Type B pancreatic cell (in vitro differentiated cells): ENCODE measurements around the gene TTC9C. TPM values are rescaled to one million over a fixed set of nuclear protein-coding genes. Genes with fewer than 3 reads are reported as not detected.

ENCODE experiments used
- DNase-seq: peaks from one replicate; pipeline ENCODE4 v3.0.0; 2021; ENCODE audit warnings: mixed read lengths; ENCODE audit not compliant: unreplicated experiment; ENCODE audit errors: extremely low spot score
- H3K27ac Mint-ChIP-seq: 2 replicates; pipeline ENCODE4 v1.8.0; 2021; ENCODE audit warnings: mild to moderate bottlenecking, mixed read lengths
- H3K27me3 Mint-ChIP-seq: 2 replicates; pipeline ENCODE4 v1.8.0; 2021; ENCODE audit warnings: mixed read lengths
- H3K36me3 Mint-ChIP-seq: 2 replicates; pipeline ENCODE4 v1.8.0; 2021; ENCODE audit warnings: mixed read lengths
- H3K4me1 Mint-ChIP-seq: one replicate; pipeline ENCODE4 v1.8.0; 2021; ENCODE audit warnings: mixed read lengths; ENCODE audit not compliant: unreplicated experiment
- H3K4me3 Mint-ChIP-seq: 2 replicates; pipeline ENCODE4 v1.8.0; 2021; ENCODE audit warnings: mild to moderate bottlenecking, mixed read lengths
- H3K9me3 Mint-ChIP-seq: 2 replicates; pipeline ENCODE4 v1.8.0; 2021; ENCODE audit warnings: mixed read lengths
- CTCF ChIP-seq: fragments of 200-600 bp; sonication (generic); conservative IDR thresholded peaks from 2 replicates; pipeline ENCODE4 v1.5.0; 2021; ENCODE audit warnings: antibody characterized with exemption, mild to moderate bottlenecking
- total RNA-seq: library from RNA; stranded (reverse); gene quantifications from 2 replicates; pipeline ENCODE4 v1.2.1, GENCODE V29; 2021; ENCODE audit warnings: low replicate concordance

The TTC9C gene
- total RNA-seq, 1 donor from 2014 or later = 39.0 TPM

GRCh38 chr11:62787005-62787759 is 58.9 kb downstream of the TTC9C start, which contains the start of gene TMEM179B:
TSS of gene TMEM179B (plus strand) at chr11:62787402. CDS start at chr11:62787432, 30 bp downstream.
- Mint-ChIP-seq H3K4me3 (peak within 1 kb of the TSS; percentile 95), H3K9me3 (no peaks in the 10 kb centered on the region), H3K27me3 (no peaks in the 10 kb centered on the region), H3K27ac (peak within 1 kb of the TSS; percentile 97), H3K4me1 (peaks cover 21% of the 10 kb centered on the region), H3K36me3 (peaks cover 12% of the 10 kb centered on the region)
- TF ChIP-seq CTCF = peak; percentile 34
- peak; percentile 95 for DNase-seq

Other genes starting within 250 kb of the TTC9C start
- gene AHNAK, start 181.7 kb upstream of the TTC9C start, total RNA-seq = 302 and 656 TPM in 2 replicates
- 1,846 and 2,051 TPM in 2 replicates for gene EEF1G, start 154.6 kb upstream of the TTC9C start, total RNA-seq
- 15.0 and 22.1 TPM in 2 replicates for gene TUT1, start 137.0 kb upstream of the TTC9C start, total RNA-seq
- 148 and 152 TPM in 2 replicates for gene MTA2, start 126.6 kb upstream of the TTC9C start, total RNA-seq
- gene EML3, start 115.7 kb upstream of the TTC9C start, total RNA-seq = 46.0 and 76.0 TPM in 2 replicates
- gene ROM1, start 115.2 kb upstream of the TTC9C start, total RNA-seq = 1.4 and 1.8 TPM in 2 replicates
- gene B3GAT3, start 106.5 kb upstream of the TTC9C start, total RNA-seq = 43.4 and 50.0 TPM in 2 replicates
- 278 and 372 TPM in 2 replicates for gene GANAB, start 81.9 kb upstream of the TTC9C start, total RNA-seq
- gene INTS5, start 75.2 kb upstream of the TTC9C start, total RNA-seq = 26.5 and 28.3 TPM in 2 replicates
- 69.1 and 69.2 TPM in 2 replicates for gene C11orf98, start 63.3 kb upstream of the TTC9C start, total RNA-seq
- gene CSKMT, start 63.2 kb upstream of the TTC9C start, total RNA-seq = 17.7 and 28.0 TPM in 2 replicates
- gene UQCC3, start 56.8 kb upstream of the TTC9C start, total RNA-seq = 11.2 and 11.7 TPM in 2 replicates
- 6.1 and 8.1 TPM in 2 replicates for gene LBHD1, start 56.2 kb upstream of the TTC9C start, total RNA-seq
- 76.5 and 113 TPM in 2 replicates for gene UBXN1, start 49.4 kb upstream of the TTC9C start, total RNA-seq
- 0.21 and 1.0 TPM in 2 replicates for gene LRRN4CL, start 39.0 kb upstream of the TTC9C start, total RNA-seq
- gene BSCL2, start 21.1 kb upstream of the TTC9C start, total RNA-seq = 93.5 and 94.6 TPM in 2 replicates
- gene GNG3, start 20.8 kb upstream of the TTC9C start, total RNA-seq = 0.88 and 4.7 TPM in 2 replicates
- gene HNRNPUL2, start 1.0 kb upstream of the TTC9C start, total RNA-seq = 44.8 and 63.7 TPM in 2 replicates
- gene ZBTB3, start 25.7 kb downstream of the TTC9C start, total RNA-seq = 6.3 and 10.1 TPM in 2 replicates
- gene POLR2G, start 33.1 kb downstream of the TTC9C start, total RNA-seq = 68.8 and 98.7 TPM in 2 replicates
- 23.8 and 37.6 TPM in 2 replicates for gene TAF6L, start 42.9 kb downstream of the TTC9C start, total RNA-seq
- 41.1 and 53.1 TPM in 2 replicates for gene TMEM179B, start 58.9 kb downstream of the TTC9C start, total RNA-seq
- 21.9 and 23.3 TPM in 2 replicates for gene TMEM223, start 63.5 kb downstream of the TTC9C start, total RNA-seq
- 111 TPM in 2 replicates for gene NXF1, start 77.0 kb downstream of the TTC9C start, total RNA-seq
- gene STX5, start 103.6 kb downstream of the TTC9C start, total RNA-seq = 42.4 and 51.7 TPM in 2 replicates
- not detected in 2 replicates for gene TEX54, start 104.4 kb downstream of the TTC9C start, total RNA-seq
- 47.6 and 58.3 TPM in 2 replicates for gene WDR74, start 111.1 kb downstream of the TTC9C start, total RNA-seq
- 190 and 287 TPM in 2 replicates for gene SLC3A2, start 152.4 kb downstream of the TTC9C start, total RNA-seq
- gene CHRM1, start 192.9 kb downstream of the TTC9C start, total RNA-seq = 0.29 and 2.1 TPM in 2 replicates